ENCODE results near the gene RNF144A. TPM values are rescaled to one million over a fixed set of nuclear protein-coding genes. Genes with fewer than 3 reads are reported as not detected.

The RNF144A gene
- total RNA-seq, 1 donor from 2014 or later, result 1.8 TPM

GRCh38 chr2:7018767-7019166 lies 101.6 kb downstream of the RNF144A start:
- H3K4me1 ChIP-seq, result peaks cover 0 to 3% of the 10 kb centered on the region in 2 donors
- TF ChIP-seq CTCF (IDR thresholded peaks at IDR 0.05), result no peak
- no peaks in the 10 kb centered on the region for H3K9me3 ChIP-seq
- no peak overlapping the region for H3K4me3 ChIP-seq
- no peak overlapping the region for H3K27ac ChIP-seq
- H3K27me3 ChIP-seq, result no peaks in the 10 kb centered on the region
- H3K36me3 ChIP-seq, result no peaks in the 10 kb centered on the region
- no peak for DNase-seq (ENCODE audit: low spot score in 2 of 2)
- intact Hi-C loops (cut with DNase I), result no loop called here

- H3K9me3 ChIP-seq, result no peaks in the 10 kb centered on the region
- H3K4me1 ChIP-seq, result no peaks in the 10 kb centered on the region
- TF ChIP-seq CTCF (IDR thresholded peaks at IDR 0.05), result no peak
- no peak overlapping the region for H3K4me3 ChIP-seq
- no peak overlapping the region for H3K27ac ChIP-seq
- H3K27me3 ChIP-seq, result no peaks in the 10 kb centered on the region
- no peak for DNase-seq (ENCODE audit: low spot score in 2 of 2)
- H3K36me3 ChIP-seq, result no peaks in the 10 kb centered on the region
- intact Hi-C loops (cut with DNase I), result no loop called here
These were observed 102.0 kb downstream of the RNF144A start for GRCh38 chr2:7019191-7019590.

GRCh38 chr2:7020059-7020458 lies 102.8 kb downstream of the RNF144A start:
- Histone ChIP-seq H3K36me3 (no peaks in the 10 kb centered on the region), H3K27ac (no peak overlapping the region), H3K4me1 (no peaks in the 10 kb centered on the region), H3K9me3 (no peaks in the 10 kb centered on the region), H3K4me3 (no peak overlapping the region), H3K27me3 (no peaks in the 10 kb centered on the region)
- no peak for DNase-seq (ENCODE audit: low spot score in 2 of 2)
- intact Hi-C loops (cut with DNase I), result no loop called here
- TF ChIP-seq CTCF (IDR thresholded peaks at IDR 0.05), result no peak

- intact Hi-C loops (cut with DNase I), result no loop called here
- Histone ChIP-seq H3K36me3 (no peaks in the 10 kb centered on the region), H3K4me3 (no peak overlapping the region), H3K9me3 (no peaks in the 10 kb centered on the region), H3K27me3 (no peaks in the 10 kb centered on the region), H3K4me1 (no peaks in the 10 kb centered on the region), H3K27ac (no peak overlapping the region)
- TF ChIP-seq CTCF (IDR thresholded peaks at IDR 0.05), result no peak
- no peak for DNase-seq (ENCODE audit: low spot score in 2 of 2)
These were observed 103.3 kb downstream of the RNF144A start for GRCh38 chr2:7020468-7020867.

GRCh38 chr2:7020939-7021470 lies 103.8 kb downstream of the RNF144A start:
- H3K4me3 ChIP-seq, result no peak overlapping the region
- no peaks in the 10 kb centered on the region for H3K36me3 ChIP-seq
- no peak for TF ChIP-seq CTCF (IDR thresholded peaks at IDR 0.05)
- no peaks in the 10 kb centered on the region for H3K27me3 ChIP-seq
- DNase-seq (ENCODE audit: low spot score in 2 of 2), result no peak
- intact Hi-C loops (cut with DNase I), result no loop called here
- H3K4me1 ChIP-seq, result no peaks in the 10 kb centered on the region
- H3K9me3 ChIP-seq, result no peaks in the 10 kb centered on the region
- H3K27ac ChIP-seq, result no peak overlapping the region

Measured in ascending aorta (tissue), 2 donors.